Activated naive CD4-positive, alpha-beta T cell treated with anti-CD3 and anti-CD28 coated beads, Interleukin-2, amount 50 U/mL, for 16 hours (primary cell): Measurements from ENCODE around the gene NR4A1.
"Not testable (repeated sequence)": the region's sequence is repeated elsewhere in the genome, so short reads cannot be mapped to it uniquely, and the experiment has no call there.

Experiments
- DNase-seq: peaks from one replicate; pipeline ENCODE4 v3.0.0-alpha.2; 2020

The NR4A1 gene

GRCh38 chr12:52082026-52082668 lies 30.9 kb downstream of the NR4A1 start:
- DNase-seq = no peak

DNA sequence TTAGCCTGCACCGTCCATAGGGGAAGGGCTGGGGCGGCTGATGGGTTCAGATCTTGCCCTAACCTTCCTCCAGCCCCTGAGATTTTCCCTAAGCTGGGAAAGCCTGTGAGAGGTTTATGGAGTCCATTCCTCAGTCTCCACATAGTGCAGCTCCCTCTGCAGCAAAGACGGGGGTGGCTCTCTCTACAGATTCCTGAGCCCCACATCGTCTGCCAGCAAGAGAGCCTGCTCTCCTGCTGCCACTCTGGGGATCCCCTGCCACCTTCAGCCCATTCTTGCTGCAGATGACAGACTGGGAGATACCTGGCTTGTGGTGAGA lies 31.4 kb downstream of the NR4A1 start:
- DNase-seq = no peak

- DNase-seq = peak; percentile 70
Measured at GRCh38 chr12:52082988-52083637, 31.9 kb downstream of the NR4A1 start.

GRCh38 chr12:52083638-52083996 lies 32.4 kb downstream of the NR4A1 start:
- DNase-seq = no peak

DNA sequence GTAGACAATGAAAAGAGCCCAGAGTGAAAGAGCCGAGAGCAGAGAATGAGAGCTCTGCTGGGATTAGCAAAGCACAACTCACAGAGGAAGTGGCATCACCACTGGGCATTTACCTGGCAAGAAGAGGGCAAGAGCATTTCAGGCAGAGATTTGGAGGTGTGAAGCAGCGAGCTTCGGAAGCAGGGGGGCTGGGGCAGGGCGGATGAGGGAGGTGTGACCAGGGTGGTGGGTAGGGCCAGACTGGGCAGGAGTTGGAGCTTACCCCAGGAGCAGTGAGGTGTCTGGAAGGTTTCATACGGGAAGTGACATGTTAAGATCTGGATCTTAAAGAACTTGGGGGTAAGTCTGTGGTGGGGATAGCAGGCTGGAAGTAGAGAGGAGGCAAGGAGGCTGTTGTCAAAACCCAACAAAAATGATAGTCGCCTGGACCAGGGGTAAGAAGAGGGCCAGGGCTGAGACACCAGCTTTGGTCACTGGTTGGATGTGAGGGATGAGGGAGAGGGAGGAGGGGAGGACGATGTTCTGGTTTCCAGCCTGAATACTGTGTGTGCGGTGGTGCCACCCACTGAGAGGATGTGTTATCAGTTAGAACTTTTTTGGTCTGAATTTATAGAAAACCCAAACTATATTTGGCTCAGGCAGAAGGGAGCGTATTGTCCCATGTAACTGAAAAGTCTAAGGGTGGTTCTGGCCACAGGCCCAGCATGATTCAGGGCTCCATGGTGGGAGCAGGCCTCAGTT lies 33.4 kb downstream of the NR4A1 start:
- no peak for DNase-seq

DNA sequence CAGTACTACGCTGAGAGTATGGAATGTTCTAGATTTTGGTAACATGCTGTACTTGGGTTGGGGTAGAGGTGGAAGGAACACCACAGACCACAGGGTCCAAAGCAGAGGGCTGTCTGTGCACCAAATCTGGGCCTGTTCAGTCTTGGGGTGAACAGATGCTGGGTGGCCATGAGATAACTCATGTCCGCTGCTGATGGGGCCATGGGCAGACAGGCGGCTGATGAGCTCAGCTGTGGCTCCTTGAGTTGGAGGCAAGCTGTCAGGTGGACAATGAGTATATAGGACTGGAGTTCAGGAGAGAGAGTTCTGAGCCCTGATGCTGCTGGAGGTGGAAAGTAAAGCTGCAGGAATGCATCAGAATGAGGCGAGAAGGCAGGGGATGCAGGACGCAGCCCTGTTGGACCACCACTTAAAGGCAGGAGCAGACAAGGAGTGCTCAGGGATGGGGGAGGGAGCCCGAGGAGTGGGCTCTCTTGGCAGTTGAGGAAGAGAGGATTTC lies 34.5 kb downstream of the NR4A1 start:
- DNase-seq = no peak

DNA sequence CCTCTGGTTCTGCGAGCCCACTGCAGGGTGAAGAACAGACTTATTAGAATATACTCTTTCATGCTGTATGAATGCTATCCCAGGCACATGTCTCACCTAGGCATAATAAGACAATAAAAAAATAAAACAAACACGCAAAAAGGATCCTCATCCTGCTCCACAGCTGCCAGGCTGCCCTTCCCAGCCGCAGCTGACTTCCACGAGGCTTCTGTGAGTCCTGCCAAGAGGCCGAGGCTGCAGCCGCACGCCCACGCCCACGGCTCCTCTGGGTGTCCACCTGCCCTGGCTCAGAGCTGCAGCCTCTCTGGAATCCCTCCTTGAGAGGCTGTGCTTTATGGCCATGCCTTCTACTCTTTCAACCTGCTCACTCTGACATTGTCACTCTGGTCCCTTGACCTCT lies 35.1 kb downstream of the NR4A1 start:
- DNase-seq = no peak

GRCh38 chr12:52086944-52087835 lies 35.9 kb downstream of the NR4A1 start:
- DNase-seq = no peak

- DNase-seq = no peak
Measured at GRCh38 chr12:52087961-52088820, 36.9 kb downstream of the NR4A1 start.

DNA sequence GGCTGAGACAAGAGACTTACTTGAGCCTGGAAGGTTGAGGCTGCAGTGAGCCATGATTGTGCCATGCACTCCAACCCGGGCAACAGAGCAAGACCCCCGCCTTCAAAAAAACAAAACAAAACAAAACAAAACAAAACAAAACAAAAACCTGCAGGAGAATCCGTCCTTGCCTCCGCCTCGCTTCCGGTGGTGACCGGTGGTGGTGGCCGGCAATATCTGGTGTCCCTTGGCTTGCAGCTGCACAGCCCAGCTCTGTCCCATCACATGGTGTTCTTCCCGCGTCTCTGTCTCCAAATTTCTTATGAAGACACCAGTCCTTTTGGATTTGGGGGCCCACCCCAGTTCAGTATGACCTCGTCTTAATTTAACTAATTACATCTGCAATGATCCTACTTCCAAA lies 38.2 kb downstream of the NR4A1 start:
- no peak for DNase-seq

GRCh38 chr12:52090291-52090690 lies 39.0 kb downstream of the NR4A1 start:
- DNase-seq = no peak

GRCh38 chr12:52091061-52091460 lies 39.8 kb downstream of the NR4A1 start:
- no peak for DNase-seq

GRCh38 chr12:52091869-52092268 lies 40.6 kb downstream of the NR4A1 start:
- no peak for DNase-seq

- no peak for DNase-seq
Measured at GRCh38 chr12:52093346-52093745, 42.1 kb downstream of the NR4A1 start.

GRCh38 chr12:52096332-52097044 lies 45.2 kb downstream of the NR4A1 start:
- no peak for DNase-seq

DNA sequence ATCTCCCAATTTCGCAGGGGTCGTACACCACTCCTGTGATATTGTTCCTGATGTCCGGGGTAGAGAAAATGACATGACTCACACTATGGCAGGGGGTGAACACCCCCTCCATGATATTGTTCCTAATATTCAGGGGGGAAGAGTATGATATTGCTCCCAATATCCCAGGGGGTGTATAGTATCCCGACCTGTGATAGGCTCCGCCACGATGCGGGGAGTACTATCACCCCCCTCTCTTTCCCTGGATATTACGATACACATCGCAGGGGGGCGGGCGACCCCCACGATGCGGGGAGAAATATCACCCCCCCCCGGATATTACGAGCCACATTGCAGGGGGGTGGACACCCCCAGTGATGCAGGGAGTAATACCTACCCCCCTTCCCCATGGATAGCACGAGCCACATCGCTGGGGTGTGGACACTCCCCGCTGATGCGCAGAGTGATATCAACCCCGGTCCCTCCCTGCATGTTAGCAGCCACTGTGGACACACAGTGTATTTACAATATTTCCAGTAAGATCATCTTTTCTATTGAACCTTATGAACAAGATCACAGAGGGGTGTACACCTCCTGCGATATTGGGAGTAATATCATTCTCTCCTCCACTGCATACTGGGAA lies 45.9 kb downstream of the NR4A1 start:
- no peak for DNase-seq

DNA sequence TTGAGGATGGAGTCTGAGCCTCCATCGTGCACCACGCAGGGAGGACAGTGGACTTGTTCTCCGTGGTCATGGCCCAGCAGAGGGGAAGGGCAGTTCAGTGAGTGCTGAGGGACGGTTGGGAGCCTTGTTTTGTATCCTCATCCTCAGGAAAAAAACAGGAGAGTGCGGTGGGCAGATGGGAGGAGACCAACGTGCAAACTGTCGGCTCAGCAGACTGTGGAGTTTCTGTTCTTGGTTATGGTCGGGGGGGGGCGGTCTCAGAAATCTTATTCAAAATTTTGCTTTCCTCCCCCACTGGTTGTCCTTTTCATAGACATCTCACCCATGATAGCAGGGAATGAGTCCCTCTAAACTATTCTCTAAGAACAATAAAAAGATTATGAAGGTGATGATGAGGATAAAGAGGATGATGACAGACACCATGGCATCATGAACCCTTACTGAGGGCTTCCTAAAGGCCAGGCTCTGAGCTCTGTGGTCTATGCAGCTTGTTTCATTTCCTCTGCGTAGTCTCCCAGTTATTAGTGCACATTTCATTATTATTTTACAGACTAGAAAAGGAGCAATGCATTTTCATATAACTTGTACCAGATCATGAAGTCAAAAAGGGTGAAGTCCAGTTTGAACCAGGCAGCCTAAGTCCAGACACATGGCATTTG lies 53.3 kb downstream of the NR4A1 start:
- DNase-seq = not testable (repeated sequence)
